GM19099 (cell line): Measurements from ENCODE around the gene DUXB.
A peak's percentile ranks its signal among the peaks of the same experiment; 100 is the strongest.

ENCODE experiments used
- POLR2A ChIP-seq: IDR thresholded peaks from 3 replicates; pipeline ENCODE4 v1.6.1; 2011; ENCODE audit warnings: low read depth; ENCODE audit not compliant: insufficient read length; ENCODE audit errors: extremely low read depth

Gene DUXB

DNA sequence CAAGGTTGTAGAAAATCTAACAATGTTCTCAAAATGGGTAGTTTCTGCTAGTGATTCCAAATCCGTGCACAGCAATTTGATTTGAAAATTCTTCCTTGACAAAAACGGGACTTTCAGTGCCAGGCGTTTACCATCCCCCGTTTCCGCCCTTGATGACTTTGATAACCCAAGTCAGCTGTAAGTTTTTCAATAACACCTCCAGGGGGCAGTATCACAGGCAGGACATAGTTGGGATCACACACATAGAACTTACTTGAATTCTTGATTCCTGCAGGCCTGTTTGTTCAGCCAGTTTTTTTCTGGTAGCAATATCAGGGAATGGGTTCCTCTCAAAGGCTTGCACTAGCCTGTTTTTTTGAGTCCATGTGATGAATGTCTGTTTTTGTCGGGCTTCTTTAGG, 5.6 kb downstream of the DUXB start:
- no peak for TF ChIP-seq POLR2A

DNA sequence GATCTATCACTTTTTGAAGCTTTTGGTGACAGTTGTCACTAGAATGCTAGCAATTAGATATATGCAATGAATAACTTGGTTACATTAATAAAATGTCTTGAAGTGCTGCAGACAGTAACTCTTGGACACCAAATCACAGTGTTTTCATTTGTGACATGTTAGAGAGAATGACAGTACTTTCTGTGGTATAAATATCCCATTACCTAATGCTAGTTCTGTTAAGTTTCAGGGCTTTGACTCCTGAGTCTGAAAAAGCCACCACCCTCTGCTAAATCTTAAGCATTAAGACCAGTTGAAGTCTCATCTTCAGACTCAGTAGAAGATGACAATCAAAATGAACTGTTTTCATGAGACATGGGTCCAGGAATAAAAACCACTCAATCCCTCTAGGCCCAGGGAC, 13.9 kb downstream of the DUXB start:
- no peak for TF ChIP-seq POLR2A

DNA sequence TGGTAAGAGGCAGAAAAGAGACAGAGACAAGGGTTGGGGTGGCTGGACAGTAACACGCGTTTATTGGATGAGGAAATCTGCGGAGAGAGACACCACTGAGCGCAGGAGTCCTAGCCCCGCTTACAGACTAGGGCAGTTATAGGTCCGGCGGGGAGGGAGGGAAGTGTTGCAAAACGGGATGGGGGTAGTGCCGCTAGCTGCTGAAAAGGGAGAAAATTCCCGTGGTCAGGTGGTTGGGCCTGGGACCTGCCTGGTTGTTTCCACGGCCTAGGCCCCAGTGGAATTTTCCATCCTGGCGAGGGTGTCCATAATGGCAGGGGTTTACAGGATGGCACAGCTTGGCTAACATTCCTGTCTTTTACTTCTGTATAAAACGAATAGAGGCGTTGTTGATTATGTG, 19.0 kb downstream of the DUXB start:
- no peak for TF ChIP-seq POLR2A

DNA sequence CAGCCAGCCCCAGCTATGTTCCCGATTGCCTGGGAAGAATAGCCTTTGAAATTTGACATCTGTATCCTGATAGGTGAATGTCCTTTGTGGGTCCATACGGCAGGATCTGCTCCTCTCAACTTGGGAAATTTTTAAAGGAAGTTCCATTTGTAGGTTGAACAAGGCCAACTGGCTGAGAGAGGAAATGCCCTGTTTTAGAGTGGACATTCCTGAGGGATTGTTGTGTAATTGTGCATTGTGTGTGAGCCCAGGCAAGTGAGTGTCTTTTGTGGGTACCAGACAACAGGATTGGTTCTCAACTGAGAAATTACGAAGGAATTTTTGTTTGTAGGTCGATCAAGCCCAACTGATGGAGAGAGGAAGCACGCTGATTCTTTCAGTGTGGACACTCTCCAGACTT, 21.9 kb downstream of the DUXB start:
- TF ChIP-seq POLR2A: no peak

DNA sequence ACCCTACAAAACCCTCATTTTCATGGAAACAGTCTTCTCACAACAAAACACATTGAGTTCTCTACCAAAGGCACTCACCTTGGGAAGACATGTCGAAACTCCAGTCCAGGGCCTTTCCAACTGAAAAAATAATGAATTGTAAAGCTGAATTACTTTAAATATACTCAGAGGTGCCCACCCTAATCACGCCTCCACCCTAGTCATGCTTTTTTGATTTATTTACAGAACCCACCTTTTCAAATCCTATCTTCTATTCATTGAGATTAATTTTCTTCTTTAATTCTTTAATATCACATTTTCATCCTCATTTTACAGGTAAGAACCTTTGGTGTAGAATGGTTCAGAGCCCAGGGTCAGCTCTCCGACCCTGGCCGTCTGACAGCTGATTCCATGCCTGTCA, 24.4 kb downstream of the DUXB start, which contains the start of gene CPHXL2:
CPHXL2 (minus strand) TSS at position 101 of the 400 bp plus-strand sequence; CDS start at position 91, 10 bp downstream.
- no peak for TF ChIP-seq POLR2A

DNA sequence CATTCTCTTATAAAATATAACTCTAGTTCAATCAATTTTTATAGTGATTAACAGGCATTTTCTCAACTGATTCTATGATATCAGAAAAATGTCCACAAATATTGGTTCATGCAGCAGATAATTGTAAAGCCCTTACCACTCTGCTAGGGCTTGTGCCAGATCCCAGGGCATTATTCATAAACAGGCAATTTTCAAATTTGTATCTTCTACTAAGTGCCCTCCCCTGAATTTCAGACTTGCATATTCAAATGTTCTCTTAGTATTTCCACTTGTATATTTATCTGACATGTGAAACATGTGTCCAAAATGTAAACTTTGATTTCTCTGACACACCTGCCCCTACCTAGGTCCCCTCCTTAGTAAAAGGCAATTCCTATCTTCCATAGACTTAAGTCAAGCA, 33.8 kb downstream of the DUXB start:
- no peak for TF ChIP-seq POLR2A

DNA sequence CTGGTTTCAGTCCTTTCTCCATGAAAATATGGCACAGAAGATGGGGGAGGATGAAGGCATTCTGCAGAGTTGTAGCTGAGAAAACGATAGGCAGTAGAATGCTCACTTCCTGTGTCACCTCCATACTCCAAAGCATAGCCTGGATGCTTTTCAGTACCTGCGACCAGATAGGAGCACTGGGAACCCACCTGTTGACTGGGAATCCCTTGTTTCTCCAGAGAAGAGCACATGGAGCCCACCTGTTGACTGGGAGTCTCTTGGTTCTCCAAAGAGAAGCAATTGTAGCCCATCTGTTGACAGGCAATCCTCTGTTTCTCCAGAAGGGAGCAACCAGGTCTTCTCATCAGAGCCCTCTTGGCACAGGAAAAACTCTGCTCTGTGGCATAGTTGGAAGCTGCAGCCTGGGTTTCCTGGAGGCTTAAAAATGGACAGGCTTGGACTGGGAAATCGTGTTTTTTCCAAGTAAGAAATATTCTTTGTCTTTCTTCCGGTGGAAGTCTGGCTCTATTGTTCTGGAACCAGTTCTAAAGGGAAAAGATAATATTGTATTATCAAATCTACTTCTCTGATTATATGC, 40.4 kb downstream of the DUXB start:
- TF ChIP-seq POLR2A: no peak

DNA sequence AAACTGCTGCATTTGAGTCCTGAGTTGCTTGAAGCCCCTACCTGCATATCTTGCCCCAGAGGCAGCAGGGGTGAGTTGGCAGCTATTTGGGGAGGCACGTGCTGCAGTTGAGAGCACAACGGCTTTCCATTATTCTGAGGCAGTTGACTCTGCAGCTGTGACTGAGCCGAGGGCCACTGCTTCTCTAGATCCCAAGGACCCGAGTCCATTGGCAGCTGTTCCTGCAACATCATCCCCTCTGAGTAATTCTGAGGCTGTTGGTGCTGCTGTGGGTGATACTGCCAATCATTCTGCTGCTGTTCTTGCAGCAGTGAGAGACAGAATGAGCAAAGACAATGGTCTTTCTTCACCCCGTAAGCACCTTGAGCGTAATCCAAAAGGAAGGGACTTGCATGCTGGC, 40.9 kb downstream of the DUXB start:
- TF ChIP-seq POLR2A: no peak

DNA sequence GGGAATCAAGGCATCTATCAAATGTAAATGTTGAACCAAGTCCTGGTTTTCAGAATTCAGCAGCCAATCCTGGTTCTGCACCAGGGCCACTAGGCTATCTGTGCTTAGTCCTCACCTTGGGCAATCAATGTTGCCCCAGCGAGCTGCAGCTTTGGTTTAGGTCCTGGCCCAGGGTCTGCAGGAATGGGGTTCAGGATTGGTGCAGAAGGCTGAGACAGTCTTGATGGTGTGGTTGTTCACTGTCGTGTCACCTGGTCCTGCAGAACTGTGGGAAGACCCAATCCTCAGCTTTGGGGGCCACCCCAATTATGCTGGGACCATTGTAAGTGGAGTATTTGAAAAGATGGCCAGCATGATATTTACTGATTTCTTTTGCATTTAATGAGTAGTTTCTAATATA, 43.1 kb downstream of the DUXB start:
- TF ChIP-seq POLR2A: no peak

DNA sequence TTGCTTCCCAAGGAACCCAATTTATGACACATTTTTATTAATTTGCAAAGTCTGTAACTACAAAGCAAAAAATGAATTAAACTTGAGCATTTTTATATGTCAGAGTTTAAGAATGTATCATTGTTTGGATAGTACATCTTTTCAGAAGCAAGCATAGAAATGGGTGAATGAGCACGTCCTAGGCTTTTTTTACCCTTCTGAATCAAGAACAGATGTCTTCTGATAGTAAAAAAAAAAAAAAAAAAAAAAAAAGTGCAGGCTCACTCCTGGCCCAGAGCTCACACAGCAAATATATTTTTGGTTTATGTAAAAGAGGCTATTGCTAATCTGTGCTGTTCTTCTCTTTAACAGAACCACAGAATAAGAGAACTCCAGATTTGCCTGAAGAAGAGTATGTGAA, 47.3 kb downstream of the DUXB start:
- no peak for TF ChIP-seq POLR2A

DNA sequence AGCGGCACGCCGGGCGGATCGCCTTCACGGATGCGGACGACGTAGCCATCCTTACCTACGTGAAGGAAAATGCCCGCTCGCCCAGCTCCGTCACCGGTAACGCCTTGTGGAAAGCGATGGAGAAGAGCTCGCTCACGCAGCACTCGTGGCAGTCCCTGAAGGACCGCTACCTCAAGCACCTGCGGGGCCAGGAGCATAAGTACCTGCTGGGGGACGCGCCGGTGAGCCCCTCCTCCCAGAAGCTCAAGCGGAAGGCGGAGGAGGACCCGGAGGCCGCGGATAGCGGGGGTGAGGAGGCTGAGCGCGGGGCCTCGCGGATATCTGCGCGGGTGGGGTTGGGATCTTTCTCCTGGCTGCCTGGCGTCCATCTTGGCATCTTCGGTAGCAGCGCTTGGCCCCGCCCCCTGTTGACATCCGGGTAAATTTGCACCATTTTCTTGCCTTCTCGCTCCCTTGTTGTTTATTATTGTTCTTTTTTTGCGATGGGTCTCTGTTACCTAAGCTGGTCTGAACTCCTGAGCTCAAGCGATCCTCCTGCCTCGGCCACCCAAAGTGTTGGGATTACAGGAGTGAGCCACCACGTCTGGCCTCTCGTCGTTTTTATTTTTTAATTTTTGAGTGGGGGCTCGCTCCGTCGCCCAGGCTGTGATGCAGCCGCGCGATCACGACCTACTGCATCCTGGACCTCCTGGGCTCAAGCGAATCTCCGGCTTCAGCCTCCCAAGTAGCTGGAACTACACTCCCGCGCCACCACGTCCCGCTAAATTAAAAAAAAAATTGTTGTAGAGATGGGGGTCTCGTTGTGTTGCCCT, 52.8 kb downstream of the DUXB start:
- TF ChIP-seq POLR2A: peak; percentile 58

DNA sequence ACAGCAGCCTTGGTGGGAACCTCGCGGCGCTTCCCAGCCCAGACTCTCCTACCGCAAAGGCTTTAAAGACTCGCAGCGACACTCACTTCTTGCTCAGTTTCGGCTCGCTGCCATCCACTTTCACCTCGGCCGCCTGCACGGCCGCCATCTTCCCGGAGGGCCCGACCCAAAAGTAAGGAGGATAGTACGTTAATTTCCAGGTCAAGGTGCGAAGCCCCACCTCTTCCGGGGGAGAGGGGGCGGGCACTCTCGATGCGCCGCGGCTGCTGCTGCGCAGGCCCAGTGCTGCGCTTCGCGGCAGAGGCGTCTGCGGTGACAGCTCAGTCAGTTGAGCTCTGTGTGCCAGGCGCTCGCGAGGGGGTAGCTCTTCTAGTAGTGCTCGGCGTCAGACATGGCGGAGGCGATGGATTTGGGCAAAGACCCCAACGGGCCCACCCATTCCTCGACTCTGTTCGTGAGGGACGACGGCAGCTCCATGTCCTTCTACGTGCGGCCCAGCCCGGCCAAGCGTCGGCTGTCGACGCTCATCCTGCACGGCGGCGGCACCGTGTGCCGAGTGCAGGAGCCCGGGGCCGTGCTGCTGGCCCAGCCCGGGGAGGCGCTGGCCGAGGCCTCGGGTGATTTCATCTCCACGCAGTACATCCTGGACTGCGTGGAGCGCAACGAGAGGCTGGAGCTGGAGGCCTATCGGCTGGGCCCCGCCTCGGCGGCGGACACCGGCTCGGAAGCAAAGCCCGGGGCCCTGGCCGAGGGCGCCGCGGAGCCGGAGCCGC, 53.6 kb downstream of the DUXB start, which contains the start of the genes KARS1 and TERF2IP:
KARS1 (minus strand) TSS at position 174 of the 773 bp plus-strand sequence; CDS start at position 148, 26 bp downstream.
TERF2IP (plus strand) TSS at position 282 of the 773 bp plus-strand sequence; CDS start at position 392, 110 bp downstream.
- peak; percentile 97 for TF ChIP-seq POLR2A

DNA sequence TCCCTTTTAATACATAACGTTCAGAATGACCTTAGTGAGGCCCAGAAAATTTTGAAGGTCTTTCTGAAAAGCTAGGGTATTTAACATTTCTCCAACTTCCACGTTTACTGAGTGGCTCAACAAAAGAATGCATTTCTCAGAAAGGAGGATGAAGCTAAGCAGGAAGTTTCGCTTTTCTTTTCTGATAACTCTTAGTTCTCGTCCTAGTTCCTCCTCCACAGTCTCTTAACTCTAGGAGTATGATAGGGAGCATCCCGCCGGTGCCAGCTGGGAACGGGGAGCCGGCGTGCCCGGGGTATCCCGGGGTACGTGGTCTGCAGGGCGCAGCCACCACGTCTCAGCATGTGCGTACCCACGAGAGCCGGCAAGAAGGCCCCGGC, 54.2 kb downstream of the DUXB start:
- no peak for TF ChIP-seq POLR2A

DNA sequence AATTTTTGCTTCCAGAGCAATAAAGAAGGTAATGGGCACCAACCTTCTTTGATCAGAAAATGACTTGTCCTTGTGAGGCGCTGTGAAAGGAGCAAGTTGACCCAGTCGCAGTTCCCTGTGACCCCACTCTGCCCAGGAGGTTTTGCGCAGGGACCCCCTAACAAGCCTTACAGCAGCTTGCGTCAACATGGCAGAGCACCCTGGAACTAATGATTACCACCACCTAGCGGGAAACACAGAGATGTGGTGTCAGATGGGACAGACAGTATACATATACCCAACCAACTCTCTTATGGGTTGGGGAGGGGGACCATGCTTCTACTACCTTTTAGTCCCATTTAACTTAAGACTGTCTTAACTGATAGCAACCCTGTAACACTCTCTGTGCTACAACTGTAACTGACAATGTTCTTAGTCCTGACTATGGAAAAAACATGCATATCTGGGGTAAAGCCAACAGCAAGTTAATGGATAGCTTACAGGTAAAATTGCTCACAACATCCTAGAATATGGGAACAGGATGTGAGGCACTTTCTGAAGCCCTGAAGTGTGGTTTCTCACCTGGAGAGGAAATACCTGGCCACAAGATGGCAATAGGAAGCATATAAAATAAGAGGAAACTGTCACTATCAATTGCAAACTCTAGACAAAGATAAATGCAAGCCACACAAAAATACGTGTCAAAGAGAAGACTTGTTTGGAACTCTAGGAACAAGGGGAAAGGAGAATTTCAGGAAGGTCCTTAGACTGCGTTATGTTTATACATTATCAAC, 56.8 kb downstream of the DUXB start:
- TF ChIP-seq POLR2A: no peak
